HEK293T (cell line): ENCODE data around the gene AMPD3.

Source experiments
- ARNT ChIP-seq: fragments of 450-650 bp; IDR thresholded peaks from 2 replicates; pipeline ENCODE4 v1.6.1; 2017; ENCODE audit warnings: mild to moderate bottlenecking
- BHLHE40 ChIP-seq: fragments of 450-650 bp; IDR thresholded peaks from 2 replicates; pipeline ENCODE4 v1.6.1; 2016; ENCODE audit warnings: mild to moderate bottlenecking, moderate library complexity, borderline replicate concordance
- CTBP1 ChIP-seq: fragments of 450-650 bp; IDR thresholded peaks from 2 replicates; pipeline ENCODE4 v1.6.1; 2016; ENCODE audit warnings: borderline replicate concordance
- ELF4 ChIP-seq: fragments of 450-650 bp; IDR thresholded peaks from 2 replicates; pipeline ENCODE4 v1.6.1; 2017; ENCODE audit warnings: antibody characterized with exemption
- FOXA1 ChIP-seq: fragments of 450-650 bp; IDR thresholded peaks from 2 replicates; pipeline ENCODE4 v1.6.1; 2016; ENCODE audit warnings: mild to moderate bottlenecking
- FOXK2 ChIP-seq: fragments of 450-650 bp; IDR thresholded peaks from 2 replicates; pipeline ENCODE4 v1.6.1; 2016; ENCODE audit warnings: mild to moderate bottlenecking
- FOXM1 ChIP-seq: fragments of 450-650 bp; IDR thresholded peaks from 2 replicates; pipeline ENCODE4 v1.6.1; 2017; ENCODE audit warnings: mild to moderate bottlenecking, borderline replicate concordance
- HDGF ChIP-seq: fragments of 450-650 bp; IDR thresholded peaks from 2 replicates; pipeline ENCODE4 v1.6.1; 2017; ENCODE audit warnings: antibody characterized with exemption, borderline replicate concordance
- PKNOX1 ChIP-seq: fragments of 450-650 bp; IDR thresholded peaks from 2 replicates; pipeline ENCODE4 v1.6.1; 2016
- SP1 ChIP-seq: fragments of 450-650 bp; IDR thresholded peaks from 2 replicates; pipeline ENCODE4 v1.6.1; 2017
- SUZ12 ChIP-seq: fragments of 450-650 bp; IDR thresholded peaks from 2 replicates; pipeline ENCODE4 v1.6.1; 2016; ENCODE audit warnings: mild to moderate bottlenecking
- TARDBP ChIP-seq: fragments of 450-650 bp; IDR thresholded peaks from 2 replicates; pipeline ENCODE4 v1.6.1; 2016
- ZNF384 ChIP-seq: fragments of 450-650 bp; IDR thresholded peaks from 2 replicates; pipeline ENCODE4 v1.6.1; 2016

- TF ChIP-seq SP1 (no peak), CTBP1 (no peak), SUZ12 (no peak), FOXM1 (no peak), FOXK2 (no peak), ARNT (no peak), ELF4 (no peak), TARDBP (no peak), FOXA1 (no peak), ZNF384 (no peak), PKNOX1 (no peak), BHLHE40 (no peak), HDGF (no peak)
These were observed 101.5 kb downstream of the AMPD3 start for GRCh38 chr11:10556590-10556989.
